Coronary artery (tissue), 2 donors: ENCODE results near the gene EEIG2.

Experiments used
- DNase-seq: peaks from one replicate; pipeline ENCODE4 v3.0.0-alpha.2; 2017; ENCODE audit warnings: low spot score
- H3K27ac ChIP-seq, 2 donors: fragments of 200-600 bp; sonication (generic); one replicate each; pipeline ENCODE4 v1.5.1; 2016 to 2019
- H3K4me3 ChIP-seq: fragments of 200-600 bp; sonication (generic); 2 replicates; pipeline ENCODE4 v1.5.1; 2016; ENCODE audit warnings: mild to moderate bottlenecking, moderate library complexity
- CTCF ChIP-seq: fragments of 200-600 bp; sonication (generic); IDR thresholded peaks from one replicate; pipeline ENCODE4 v1.5.1; 2019; ENCODE audit warnings: antibody characterized with exemption

The EEIG2 gene

GRCh38 chr1:108584428-108584856 lies 24.5 kb downstream of the EEIG2 start:
- no peak for TF ChIP-seq CTCF
- peak overlapping the region in 1 of 2 donors; percentile 3 for H3K27ac ChIP-seq
- H3K4me3 ChIP-seq, result no peak overlapping the region
- no peak for DNase-seq

GRCh38 chr1:108585313-108585712 lies 25.4 kb downstream of the EEIG2 start:
- no peak for TF ChIP-seq CTCF
- H3K27ac ChIP-seq, result peak overlapping the region in 1 of 2 donors; percentile 33
- DNase-seq, result no peak
- H3K4me3 ChIP-seq, result no peak overlapping the region

- no peak for DNase-seq
- no peak for TF ChIP-seq CTCF
- peak overlapping the region; percentile 30 for H3K4me3 ChIP-seq
- H3K27ac ChIP-seq, result peak overlapping the region; percentile 17 to 75
Observed at GRCh38 chr1:108590441-108590840, 30.5 kb downstream of the EEIG2 start.

- no peak for DNase-seq
- no peak for TF ChIP-seq CTCF
- Histone ChIP-seq H3K27ac (peak overlapping the region; percentile 17 to 77), H3K4me3 (peak overlapping the region; percentile 30)
Observed at GRCh38 chr1:108590957-108591356, 31.1 kb downstream of the EEIG2 start.

GRCh38 chr1:108591466-108591865 lies 31.6 kb downstream of the EEIG2 start:
- peak overlapping the region; percentile 17 to 77 for H3K27ac ChIP-seq
- DNase-seq, result no peak

GRCh38 chr1:108592030-108592759 lies 32.3 kb downstream of the EEIG2 start:
- no peak overlapping the region for H3K4me3 ChIP-seq
- no peak for TF ChIP-seq CTCF
- peak overlapping the region; percentile 4 to 77 for H3K27ac ChIP-seq
- DNase-seq, result no peak

More at GRCh38 chr1:108591466-108591865, 31.6 kb downstream of the EEIG2 start:
- no peak overlapping the region for H3K4me3 ChIP-seq
- no peak for TF ChIP-seq CTCF

GRCh38 chr1:108593448-108593847 lies 33.5 kb downstream of the EEIG2 start:
- TF ChIP-seq CTCF, result no peak
- no peak for DNase-seq
- Histone ChIP-seq H3K27ac (no peak overlapping the region), H3K4me3 (no peak overlapping the region)
